ENCODE results near the gene PLPPR2.

Gene PLPPR2

GRCh38 chr19:11373166-11373884 is 18.1 kb downstream of the PLPPR2 start:
- Histone ChIP-seq H3K4me3 (ENCODE audit: low read depth, low read length) (peak overlapping the region; percentile 5), H3K27me3 (ENCODE audit: insufficient read depth, low read length) (no peaks in the 10 kb centered on the region), H3K23ac (ENCODE audit: low read length) (no peak overlapping the region), H3K9ac (ENCODE audit: low read length) (no peak overlapping the region), H3K14ac (ENCODE audit: low read length) (no peak overlapping the region), H2BK5ac (ENCODE audit: low read depth, low read length, poor library complexity) (no peak overlapping the region), H3K79me2 (ENCODE audit: control insufficient read depth, insufficient read depth, low read length, poor library complexity) (peaks cover 5% of the 10 kb centered on the region), H3K9me3 (ENCODE audit: insufficient read depth, low read depth, low read length) (peaks cover 2% of the 10 kb centered on the region), H3K4me1 (ENCODE audit: control insufficient read depth in 1 of 2, insufficient read depth in 2 of 2, low read length in 2 of 2) (peaks cover 7% of the 10 kb centered on the region in 2 experiments), H3K79me1 (ENCODE audit: low read length) (peaks cover 7% of the 10 kb centered on the region), H3K36me3 (ENCODE audit: control insufficient read depth in 1 of 2, insufficient read depth in 2 of 2, low read length in 2 of 2) (no peaks in the 10 kb centered on the region), H4K12ac (ENCODE audit: low read depth, low read length) (no peak overlapping the region), H4K91ac (ENCODE audit: low read depth, low read length) (no peak overlapping the region), H2BK120ac (ENCODE audit: insufficient read depth, low read length, poor library complexity) (no peak overlapping the region), H3K18ac (ENCODE audit: low read length) (no peak overlapping the region), H3K27ac (ENCODE audit: low read depth, low read length) (no peak overlapping the region), H2AFZ (ENCODE audit: insufficient read depth, low read length, poor library complexity) (no peak overlapping the region), H4K8ac (ENCODE audit: low read depth, low read length) (no peak overlapping the region), H3K4ac (ENCODE audit: low read depth, low read length) (no peak overlapping the region), H2BK12ac (ENCODE audit: low read length) (no peak overlapping the region), H3K4me2 (ENCODE audit: low read length) (no peak overlapping the region), H2AK5ac (ENCODE audit: low read length) (no peak overlapping the region)
- WGBS (ENCODE audit: extremely low coverage, insufficient coverage, insufficient read length): no CpG with 5 or more reads among the region's 10 CpGs
- DNase-seq: peak; percentile 92 to 95

DNA sequence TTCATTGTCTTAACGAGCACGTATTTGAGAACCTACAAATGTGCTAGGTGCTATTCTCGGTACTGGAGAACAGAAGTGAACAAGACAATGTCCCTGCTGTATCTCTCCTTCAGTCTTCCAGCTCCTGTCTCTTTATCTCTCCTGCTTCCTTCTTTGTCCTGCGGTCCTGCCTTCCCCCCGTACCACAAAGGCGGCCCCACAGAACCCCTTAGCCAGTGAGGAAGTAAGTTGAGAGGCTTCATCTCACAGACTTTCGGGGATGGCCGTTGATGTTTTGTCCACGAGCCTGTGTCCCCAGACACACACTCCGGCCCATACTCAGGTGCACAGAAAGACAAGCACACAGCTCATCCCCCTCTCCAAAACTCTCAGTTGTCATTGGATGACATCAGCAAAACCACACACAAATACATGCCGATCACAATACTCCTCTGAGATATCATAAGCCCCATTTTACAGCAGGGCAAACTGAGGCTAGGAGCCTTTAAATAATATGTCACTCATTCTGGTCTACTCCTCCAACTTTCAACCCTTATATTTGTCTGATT is 18.7 kb downstream of the PLPPR2 start:
- no CpG with 5 or more reads among the region's 11 CpGs for WGBS (ENCODE audit: extremely low coverage, insufficient coverage, insufficient read length)
- peak in 1 of 2 donors; percentile 31 for DNase-seq

DNA sequence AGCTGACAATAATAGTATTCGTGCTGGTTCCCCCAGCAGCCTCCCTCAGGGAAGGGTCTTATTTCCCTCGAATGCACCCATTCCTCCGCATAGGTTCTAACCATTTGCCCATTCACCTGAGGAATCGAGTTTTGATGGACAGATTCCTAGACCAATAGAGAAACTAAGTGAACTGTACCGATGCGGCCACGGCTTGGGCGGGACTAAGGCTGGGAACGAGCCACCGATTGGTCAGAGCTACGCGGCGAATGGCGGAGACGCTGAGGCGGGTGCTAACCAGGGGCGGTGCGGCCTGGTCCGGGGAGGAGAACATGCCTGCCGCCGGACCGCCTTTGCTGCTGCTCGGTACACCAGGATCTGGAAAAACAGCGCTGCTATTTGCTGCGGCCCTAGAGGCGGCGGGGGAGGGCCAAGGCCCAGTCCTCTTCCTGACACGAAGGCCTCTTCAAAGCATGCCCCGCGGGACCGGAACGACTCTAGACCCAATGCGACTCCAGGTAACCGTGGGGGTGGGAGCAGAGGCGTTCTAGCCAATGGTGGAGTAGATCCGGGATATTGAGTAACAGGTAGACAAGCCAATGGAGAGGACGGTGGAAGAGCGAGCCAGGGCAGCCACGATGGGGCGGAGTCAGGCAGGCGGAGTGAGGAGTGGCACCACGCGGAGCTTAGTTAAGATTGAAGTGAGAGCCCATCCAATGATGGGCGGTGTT is 19.4 kb downstream of the PLPPR2 start, which contains the start of gene SWSAP1:
Gene SWSAP1, plus strand, starts transcription at position 234 of the 710 bp plus-strand sequence. Its CDS starts 15 bp downstream, at position 249.
- H2AFZ ChIP-seq (ENCODE audit: insufficient read depth, low read length, poor library complexity): peak within 1 kb of the TSS; percentile 94
- peak within 1 kb of the TSS; percentile 91 for H3K9ac ChIP-seq (ENCODE audit: low read length)
- peak within 1 kb of the TSS; percentile 95 for H3K27ac ChIP-seq (ENCODE audit: low read depth, low read length)
- peaks cover 7% of the 10 kb centered on the region in 2 experiments for H3K4me1 ChIP-seq (ENCODE audit: control insufficient read depth in 1 of 2, insufficient read depth in 2 of 2, low read length in 2 of 2)
- no peaks in the 10 kb centered on the region for H3K36me3 ChIP-seq (ENCODE audit: control insufficient read depth in 1 of 2, insufficient read depth in 2 of 2, low read length in 2 of 2)
- H3K27me3 ChIP-seq (ENCODE audit: insufficient read depth, low read length): no peaks in the 10 kb centered on the region
- DNase-seq: peak; percentile 100
- WGBS (ENCODE audit: extremely low coverage, insufficient coverage, insufficient read length): no CpG with 5 or more reads among the region's 44 CpGs
- peaks cover 5% of the 10 kb centered on the region for H3K79me2 ChIP-seq (ENCODE audit: control insufficient read depth, insufficient read depth, low read length, poor library complexity)
- H4K91ac ChIP-seq (ENCODE audit: low read depth, low read length): peak within 1 kb of the TSS; percentile 95
- H2AK5ac ChIP-seq (ENCODE audit: low read length): peak within 1 kb of the TSS; percentile 96
- H3K4ac ChIP-seq (ENCODE audit: low read depth, low read length): peak within 1 kb of the TSS; percentile 91
- H4K8ac ChIP-seq (ENCODE audit: low read depth, low read length): peak within 1 kb of the TSS; percentile 96
- H3K18ac ChIP-seq (ENCODE audit: low read length): peak within 1 kb of the TSS; percentile 97
- peak within 1 kb of the TSS; percentile 99 for H2BK5ac ChIP-seq (ENCODE audit: low read depth, low read length, poor library complexity)
- H2BK120ac ChIP-seq (ENCODE audit: insufficient read depth, low read length, poor library complexity): peak within 1 kb of the TSS; percentile 91
- peak within 1 kb of the TSS; percentile 70 for H3K4me2 ChIP-seq (ENCODE audit: low read length)
- no peak within 1 kb of the TSS for H2BK12ac ChIP-seq (ENCODE audit: low read length)
- H3K23ac ChIP-seq (ENCODE audit: low read length): no peak within 1 kb of the TSS
- H3K9me3 ChIP-seq (ENCODE audit: insufficient read depth, low read depth, low read length): peaks cover 2% of the 10 kb centered on the region
- peak within 1 kb of the TSS; percentile 93 for H3K14ac ChIP-seq (ENCODE audit: low read length)
- H3K4me3 ChIP-seq (ENCODE audit: low read depth, low read length): peak within 1 kb of the TSS; percentile 81
- peaks cover 7% of the 10 kb centered on the region for H3K79me1 ChIP-seq (ENCODE audit: low read length)
- H4K12ac ChIP-seq (ENCODE audit: low read depth, low read length): peak within 1 kb of the TSS; percentile 93

More for the DNA sequence above, 18.7 kb downstream of the PLPPR2 start:
- H2AK5ac ChIP-seq (ENCODE audit: low read length): no peak overlapping the region
- H3K79me1 ChIP-seq (ENCODE audit: low read length): peaks cover 7% of the 10 kb centered on the region
- H2BK12ac ChIP-seq (ENCODE audit: low read length): no peak overlapping the region
- H3K79me2 ChIP-seq (ENCODE audit: control insufficient read depth, insufficient read depth, low read length, poor library complexity): peaks cover 5% of the 10 kb centered on the region
- no peaks in the 10 kb centered on the region for H3K36me3 ChIP-seq (ENCODE audit: control insufficient read depth in 1 of 2, insufficient read depth in 2 of 2, low read length in 2 of 2)
- peak overlapping the region; percentile 38 for H4K8ac ChIP-seq (ENCODE audit: low read depth, low read length)
- peaks cover 7% of the 10 kb centered on the region in 2 experiments for H3K4me1 ChIP-seq (ENCODE audit: control insufficient read depth in 1 of 2, insufficient read depth in 2 of 2, low read length in 2 of 2)
- no peak overlapping the region for H2AFZ ChIP-seq (ENCODE audit: insufficient read depth, low read length, poor library complexity)
- peak overlapping the region; percentile 65 for H3K4me2 ChIP-seq (ENCODE audit: low read length)
- no peaks in the 10 kb centered on the region for H3K27me3 ChIP-seq (ENCODE audit: insufficient read depth, low read length)
- no peak overlapping the region for H3K14ac ChIP-seq (ENCODE audit: low read length)
- H2BK5ac ChIP-seq (ENCODE audit: low read depth, low read length, poor library complexity): no peak overlapping the region
- H3K9me3 ChIP-seq (ENCODE audit: insufficient read depth, low read depth, low read length): peaks cover 2% of the 10 kb centered on the region
- no peak overlapping the region for H3K18ac ChIP-seq (ENCODE audit: low read length)
- no peak overlapping the region for H4K12ac ChIP-seq (ENCODE audit: low read depth, low read length)
- no peak overlapping the region for H3K27ac ChIP-seq (ENCODE audit: low read depth, low read length)
- no peak overlapping the region for H3K23ac ChIP-seq (ENCODE audit: low read length)
- no peak overlapping the region for H2BK120ac ChIP-seq (ENCODE audit: insufficient read depth, low read length, poor library complexity)
- no peak overlapping the region for H3K4me3 ChIP-seq (ENCODE audit: low read depth, low read length)
- no peak overlapping the region for H3K4ac ChIP-seq (ENCODE audit: low read depth, low read length)
- H3K9ac ChIP-seq (ENCODE audit: low read length): no peak overlapping the region
- H4K91ac ChIP-seq (ENCODE audit: low read depth, low read length): no peak overlapping the region

DNA sequence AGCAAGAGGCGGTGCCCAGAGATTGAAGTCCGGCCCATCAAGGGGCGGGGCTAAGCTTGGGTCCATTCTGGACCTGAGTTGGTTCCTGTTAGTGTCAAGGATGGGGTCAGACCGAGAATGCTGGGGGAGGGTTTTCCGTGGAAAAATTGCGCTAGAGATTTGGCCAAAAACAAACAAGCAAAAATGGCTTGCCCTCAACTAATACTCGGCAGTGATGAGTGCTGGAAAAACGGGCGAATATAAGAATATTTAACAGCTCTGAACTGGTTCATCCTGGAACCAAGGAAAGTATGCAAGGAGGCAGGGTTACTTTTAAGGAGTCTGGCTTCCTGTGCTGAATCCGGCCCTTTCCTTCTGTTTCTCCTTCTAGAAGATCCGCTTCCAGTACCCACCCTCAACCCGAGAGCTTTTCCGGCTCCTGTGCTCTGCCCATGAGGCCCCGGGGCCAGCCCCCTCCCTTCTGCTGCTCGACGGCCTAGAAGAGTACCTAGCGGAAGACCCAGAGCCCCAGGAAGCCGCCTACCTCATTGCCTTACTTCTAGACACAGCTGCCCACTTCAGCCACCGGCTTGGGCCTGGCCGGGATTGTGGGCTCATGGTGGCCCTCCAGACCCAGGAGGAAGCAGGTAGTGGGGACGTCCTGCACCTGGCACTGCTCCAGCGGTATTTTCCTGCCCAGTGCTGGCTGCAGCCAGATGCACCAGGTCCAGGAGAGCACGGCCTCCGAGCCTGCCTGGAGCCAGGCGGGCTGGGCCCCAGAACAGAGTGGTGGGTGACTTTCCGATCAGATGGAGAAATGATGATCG is 20.1 kb downstream of the PLPPR2 start:
- no CpG with 5 or more reads among the region's 27 CpGs for WGBS (ENCODE audit: extremely low coverage, insufficient coverage, insufficient read length)
- Histone ChIP-seq H3K36me3 (ENCODE audit: control insufficient read depth in 1 of 2, insufficient read depth in 2 of 2, low read length in 2 of 2) (no peaks in the 10 kb centered on the region), H2AK5ac (ENCODE audit: low read length) (peak overlapping the region; percentile 96), H2BK12ac (ENCODE audit: low read length) (no peak overlapping the region), H2BK5ac (ENCODE audit: low read depth, low read length, poor library complexity) (peak overlapping the region; percentile 23), H3K14ac (ENCODE audit: low read length) (peak overlapping the region; percentile 86), H3K79me1 (ENCODE audit: low read length) (peaks cover 7% of the 10 kb centered on the region), H3K9ac (ENCODE audit: low read length) (no peak overlapping the region), H3K79me2 (ENCODE audit: control insufficient read depth, insufficient read depth, low read length, poor library complexity) (peaks cover 5% of the 10 kb centered on the region), H3K4me2 (ENCODE audit: low read length) (peak overlapping the region; percentile 70), H2BK120ac (ENCODE audit: insufficient read depth, low read length, poor library complexity) (peak overlapping the region; percentile 12), H3K4ac (ENCODE audit: low read depth, low read length) (peak overlapping the region; percentile 13), H4K12ac (ENCODE audit: low read depth, low read length) (peak overlapping the region; percentile 76), H4K91ac (ENCODE audit: low read depth, low read length) (peak overlapping the region; percentile 87), H3K27ac (ENCODE audit: low read depth, low read length) (peak overlapping the region; percentile 49), H3K4me1 (ENCODE audit: control insufficient read depth in 1 of 2, insufficient read depth in 2 of 2, low read length in 2 of 2) (peaks cover 7% of the 10 kb centered on the region in 2 experiments), H3K4me3 (ENCODE audit: low read depth, low read length) (peak overlapping the region; percentile 8), H3K9me3 (ENCODE audit: insufficient read depth, low read depth, low read length) (peaks cover 2% of the 10 kb centered on the region), H2AFZ (ENCODE audit: insufficient read depth, low read length, poor library complexity) (peak overlapping the region; percentile 80), H3K23ac (ENCODE audit: low read length) (no peak overlapping the region), H3K18ac (ENCODE audit: low read length) (peak overlapping the region; percentile 74), H4K8ac (ENCODE audit: low read depth, low read length) (peak overlapping the region; percentile 94), H3K27me3 (ENCODE audit: insufficient read depth, low read length) (no peaks in the 10 kb centered on the region)
- no peak for DNase-seq

Data from trophoblast cell (in vitro differentiated cells and primary cell).